SK-N-SH treated with all-trans-retinoic acid at 6 μM for 48 hours (cell line): Measurements from ENCODE around the gene NPTXR.

ENCODE experiments used
- ATAC-seq: fragments of 200-7000 bp; cut with Tn5 transposase; 3 replicates; pipeline ENCODE4 v1.9.1; 2020; ENCODE audit warnings: mild to moderate bottlenecking, moderate library complexity
- ARNTL ChIP-seq: fragments of 450-650 bp; formaldehyde crosslinking; IDR thresholded peaks from 2 replicates; pipeline ENCODE4 v1.5.0; 2020; ENCODE audit warnings: low read depth, mild to moderate bottlenecking, moderate library complexity, borderline replicate concordance
- BACH2 ChIP-seq: fragments of 250-450 bp; sonication (Bioruptor Pico); IDR thresholded peaks from 2 replicates; pipeline ENCODE4 v1.9.0; 2021; ENCODE audit warnings: mild to moderate bottlenecking, borderline replicate concordance
- CREB5 ChIP-seq: fragments of 250-450 bp; sonication (Bioruptor Pico); IDR thresholded peaks from 2 replicates; pipeline ENCODE4 v1.5.1; 2020; ENCODE audit warnings: low read depth, mild to moderate bottlenecking, moderate library complexity
- CSDC2 ChIP-seq: fragments of 250-450 bp; sonication (Bioruptor Pico); IDR thresholded peaks from 2 replicates; pipeline ENCODE4 v1.5.0; 2020; ENCODE audit warnings: mild to moderate bottlenecking, moderate library complexity
- GLIS3 ChIP-seq: fragments of 250-450 bp; sonication (Bioruptor Pico); IDR thresholded peaks from 2 replicates; pipeline ENCODE4 v1.5.0; 2020; ENCODE audit warnings: mild to moderate bottlenecking, moderate library complexity
- OSR1 ChIP-seq: fragments of 250-450 bp; sonication (Bioruptor Pico); IDR thresholded peaks from 2 replicates; pipeline ENCODE4 v1.8.0; 2022; ENCODE audit warnings: moderate library complexity, mild to moderate bottlenecking, inconsistent platforms
- PATZ1 ChIP-seq: fragments of 250-450 bp; sonication (Bioruptor Pico); IDR thresholded peaks from 2 replicates; pipeline ENCODE4 v1.8.0; 2020; ENCODE audit warnings: mild to moderate bottlenecking, moderate library complexity, borderline replicate concordance
- POU6F1 ChIP-seq: fragments of 250-450 bp; sonication (Bioruptor Pico); IDR thresholded peaks from 2 replicates; pipeline ENCODE4 v1.8.0; 2021; ENCODE audit warnings: low read depth, mild to moderate bottlenecking, moderate library complexity, borderline replicate concordance
- PPARA ChIP-seq: fragments of 250-450 bp; sonication (Bioruptor Pico); IDR thresholded peaks from 2 replicates; pipeline ENCODE4 v1.5.0; 2020; ENCODE audit warnings: mild to moderate bottlenecking, borderline replicate concordance
- RARB ChIP-seq: fragments of 250-450 bp; sonication (Bioruptor Pico); IDR thresholded peaks from 2 replicates; pipeline ENCODE4 v1.8.0; 2021; ENCODE audit warnings: mild to moderate bottlenecking, moderate library complexity
- TCF4 ChIP-seq: fragments of 250-450 bp; sonication (Bioruptor Pico); IDR thresholded peaks from 2 replicates; pipeline ENCODE4 v1.8.0; 2021; ENCODE audit warnings: mild to moderate bottlenecking, moderate library complexity, borderline replicate concordance
- TSHZ2 ChIP-seq: fragments of 250-450 bp; sonication (Bioruptor Pico); IDR thresholded peaks from 2 replicates; pipeline ENCODE4 v1.5.0; 2020; ENCODE audit warnings: mild to moderate bottlenecking, moderate library complexity
- ZC3H10 ChIP-seq: fragments of 250-450 bp; sonication (Bioruptor Pico); IDR thresholded peaks from 2 replicates; pipeline ENCODE4 v1.5.1; 2021; ENCODE audit warnings: mild to moderate bottlenecking, moderate library complexity
- ZFP3 ChIP-seq: fragments of 250-450 bp; sonication (Bioruptor Pico); IDR thresholded peaks from 2 replicates; pipeline ENCODE4 v1.5.0; 2020; ENCODE audit warnings: mild to moderate bottlenecking, moderate library complexity
- ZFP30 ChIP-seq: fragments of 450-650 bp; formaldehyde crosslinking; IDR thresholded peaks from 2 replicates; pipeline ENCODE4 v1.5.0; 2022; ENCODE audit warnings: mild to moderate bottlenecking, moderate library complexity
- ZNF565 ChIP-seq: fragments of 450-650 bp; formaldehyde crosslinking; conservative IDR thresholded peaks from 2 replicates; pipeline ENCODE4 v1.5.0; 2020; ENCODE audit warnings: low read depth, mild to moderate bottlenecking, moderate library complexity
- ZNF8 ChIP-seq: fragments of 450-650 bp; formaldehyde crosslinking; IDR thresholded peaks from 2 replicates; pipeline ENCODE4 v1.5.0; 2020; ENCODE audit warnings: mild to moderate bottlenecking, moderate library complexity

The NPTXR gene

GRCh38 chr22:38776086-38776485 is 67.7 kb downstream of the NPTXR start (continued):
- TF ChIP-seq OSR1 (CRISPR knock-in tag) (no peak), CREB5 (no peak)

- no peak for ATAC-seq
- no peak for TF ChIP-seq CREB5
- TF ChIP-seq POU6F1 (CRISPR knock-in tag) = no peak
- TF ChIP-seq TCF4 (CRISPR knock-in tag) = no peak
- no peak for TF ChIP-seq ARNTL (CRISPR knock-in tag)
- TF ChIP-seq CSDC2 (CRISPR knock-in tag) = no peak
- no peak for TF ChIP-seq GLIS3 (CRISPR knock-in tag)
- TF ChIP-seq BACH2 (CRISPR knock-in tag) = no peak
- TF ChIP-seq ZC3H10 (CRISPR knock-in tag) = no peak
- TF ChIP-seq PATZ1 (CRISPR knock-in tag) = no peak
- TF ChIP-seq RARB = no peak
- TF ChIP-seq TSHZ2 = no peak
- TF ChIP-seq ZFP3 = no peak
- TF ChIP-seq ZNF565 (CRISPR knock-in tag) = no peak
- TF ChIP-seq OSR1 (CRISPR knock-in tag) = no peak
- TF ChIP-seq ZFP30 (CRISPR knock-in tag) = no peak
These were observed 68.2 kb downstream of the NPTXR start for GRCh38 chr22:38775656-38776055.

- ATAC-seq = no peak
- TF ChIP-seq PPARA (CRISPR knock-in tag) = no peak
- TF ChIP-seq, all 23 proteins: peak for 0
These were observed 69.2 kb downstream of the NPTXR start for GRCh38 chr22:38774496-38775166.

GRCh38 chr22:38773363-38773946 is 70.4 kb downstream of the NPTXR start:
- no peak for ATAC-seq
- TF ChIP-seq ZNF565 (CRISPR knock-in tag) (no peak), ZNF8 (CRISPR knock-in tag) (no peak), POU6F1 (CRISPR knock-in tag) (no peak), CSDC2 (CRISPR knock-in tag) (no peak), ARNTL (CRISPR knock-in tag) (no peak)
